Melanocyte of skin (primary cell): ENCODE data around the gene ANKRD22. TPM values are rescaled to one million over a fixed set of nuclear protein-coding genes. Genes with fewer than 3 reads are reported as not detected.

Experiments used
- total RNA-seq, 2 donors: library from RNA; depleted of rRNA; stranded (reverse); fragments of >200 nt; gene quantifications; 2 replicates each; pipeline ENCODE4 v1.2.3, GENCODE V29; 2012

The ANKRD22 gene
- not detected for total RNA-seq

GRCh38 chr10:88851706-88852105 is at the start of gene ANKRD22:
Gene ANKRD22, minus strand, starts transcription at chr10:88851844. Its CDS starts 237 bp downstream, at chr10:88851607.

GRCh38 chr10:88879534-88880281 is 28.1 kb upstream of the ANKRD22 start, which contains the start of gene STAMBPL1:
Gene STAMBPL1, plus strand, starts transcription at chr10:88880245. Its CDS starts 21,464 bp downstream, at chr10:88901709.

GRCh38 chr10:88802523-88803285 is 48.9 kb downstream of the ANKRD22 start, which contains the start of gene LIPM:
Gene LIPM, plus strand, starts transcription at chr10:88802730. Its CDS starts 167 bp downstream, at chr10:88802897.

Other genes starting within 250 kb of the ANKRD22 start
- not detected for gene LIPF, start 187.4 kb downstream of the ANKRD22 start, total RNA-seq
- gene LIPK, start 145.6 kb downstream of the ANKRD22 start, total RNA-seq: not detected
- gene LIPN, start 91.8 kb downstream of the ANKRD22 start, total RNA-seq: not detected
- gene LIPM, start 49.1 kb downstream of the ANKRD22 start, total RNA-seq: not detected
- 10 to 100 TPM in 1 of 2 donors, 1 to 10 TPM in 1; 4.8 to 21.3 TPM for gene STAMBPL1, start 28.4 kb upstream of the ANKRD22 start, total RNA-seq
- 10 to 100 TPM; 24.3 to 31.7 TPM for gene ACTA2, start 100.9 kb upstream of the ANKRD22 start, total RNA-seq
- 10 to 100 TPM; 28.3 to 28.6 TPM for gene FAS, start 139.0 kb upstream of the ANKRD22 start, total RNA-seq